HG03103 (cell line): ENCODE measurements around the gene UBA6.

Source experiments
- ATAC-seq: cut with Tn5 transposase; IDR thresholded peaks from one replicate; pipeline ENCODE4 v1.9.1; 2021; ENCODE audit warnings: low read depth; ENCODE audit not compliant: unreplicated experiment

Gene UBA6

DNA sequence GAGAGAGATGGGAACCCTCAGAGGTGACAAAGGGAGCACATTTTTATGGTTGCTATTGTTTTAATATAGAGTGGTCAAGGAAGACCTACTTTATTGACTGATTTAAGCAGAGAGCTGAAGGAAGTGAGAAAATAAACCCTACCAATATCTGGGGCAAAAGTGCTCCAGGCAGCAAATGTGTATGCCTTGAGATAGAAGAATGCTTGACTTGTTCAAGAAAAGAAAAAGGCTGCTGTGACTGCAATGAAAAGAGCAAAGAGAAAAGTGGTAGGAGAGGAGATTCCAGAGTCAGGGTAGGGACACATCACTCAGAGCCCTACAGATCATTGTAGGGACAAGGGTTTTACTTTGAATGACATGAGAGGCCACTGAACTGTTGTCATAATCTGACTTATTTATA lies 116.5 kb downstream of the UBA6 start:
- ATAC-seq = no peak

GRCh38 chr4:67581913-67582312 lies 119.0 kb downstream of the UBA6 start:
- no peak for ATAC-seq

DNA sequence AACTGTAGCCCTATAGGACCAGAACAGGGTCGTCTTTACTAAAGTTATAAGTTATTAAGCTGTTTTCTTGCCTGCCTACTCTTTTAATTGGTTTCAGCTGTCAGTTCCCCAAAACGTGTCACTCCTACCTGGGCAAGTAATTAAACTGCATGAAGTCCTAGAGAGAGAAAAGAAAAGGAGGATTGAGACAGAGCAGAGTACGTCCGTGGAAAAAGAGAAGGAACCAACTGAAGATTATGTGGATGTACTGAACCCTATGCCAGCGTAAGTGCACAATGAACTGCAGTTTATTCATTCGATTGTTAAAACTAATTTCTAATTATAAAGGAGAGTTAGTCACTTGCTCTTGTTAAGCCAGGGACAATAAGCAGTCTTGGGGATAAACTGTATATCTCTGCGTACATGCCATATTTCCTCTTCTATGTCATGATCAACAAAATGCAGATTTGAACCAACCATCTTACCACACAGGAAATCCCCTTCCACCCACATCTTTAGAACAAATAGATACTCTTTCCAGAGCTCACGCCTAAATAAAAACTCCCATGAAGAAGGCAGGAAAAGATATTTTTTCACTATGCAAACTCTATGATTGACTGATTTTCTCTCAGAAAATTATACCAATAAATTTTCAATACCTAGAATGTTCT lies 119.6 kb downstream of the UBA6 start:
- ATAC-seq = no peak

DNA sequence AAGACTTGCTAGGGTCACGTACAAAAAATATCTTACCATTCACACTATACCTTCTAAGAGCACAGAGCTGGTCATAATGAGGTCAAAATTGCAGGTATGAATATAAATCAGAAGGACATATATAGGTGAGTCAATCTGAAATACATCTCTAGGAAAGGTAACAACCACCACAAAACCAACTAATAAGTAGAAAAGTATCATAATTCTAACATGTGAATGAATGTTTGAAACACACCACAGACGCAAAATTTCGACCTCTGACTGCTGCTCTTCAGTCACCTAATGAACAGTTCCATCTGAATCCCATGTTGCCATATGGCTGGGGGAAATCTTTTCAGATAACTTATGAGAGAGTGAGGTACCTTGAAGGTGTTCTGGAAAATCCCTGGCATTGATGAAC lies 120.4 kb downstream of the UBA6 start:
- ATAC-seq = no peak

DNA sequence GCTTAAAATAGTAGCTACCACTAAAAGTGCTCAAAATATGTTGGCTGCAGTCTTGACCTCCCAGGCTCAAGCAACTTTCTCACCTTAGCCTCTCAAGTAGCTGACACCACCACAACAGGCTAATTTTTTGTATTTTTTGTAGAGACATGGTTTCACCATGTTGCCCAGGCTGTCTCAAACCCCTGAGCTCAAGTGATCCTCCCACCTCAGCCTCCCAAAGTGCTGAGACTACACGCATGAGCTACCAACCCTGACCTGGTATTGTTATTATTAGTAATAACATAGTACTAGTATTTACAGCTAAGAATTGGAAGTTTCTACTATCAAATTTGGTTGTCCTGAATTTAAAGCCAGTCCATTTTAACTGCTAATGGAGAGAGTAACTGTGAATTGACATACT lies 124.4 kb downstream of the UBA6 start:
- ATAC-seq = peak; percentile 41

GRCh38 chr4:67576059-67576466 lies 124.9 kb downstream of the UBA6 start:
- no peak for ATAC-seq

DNA sequence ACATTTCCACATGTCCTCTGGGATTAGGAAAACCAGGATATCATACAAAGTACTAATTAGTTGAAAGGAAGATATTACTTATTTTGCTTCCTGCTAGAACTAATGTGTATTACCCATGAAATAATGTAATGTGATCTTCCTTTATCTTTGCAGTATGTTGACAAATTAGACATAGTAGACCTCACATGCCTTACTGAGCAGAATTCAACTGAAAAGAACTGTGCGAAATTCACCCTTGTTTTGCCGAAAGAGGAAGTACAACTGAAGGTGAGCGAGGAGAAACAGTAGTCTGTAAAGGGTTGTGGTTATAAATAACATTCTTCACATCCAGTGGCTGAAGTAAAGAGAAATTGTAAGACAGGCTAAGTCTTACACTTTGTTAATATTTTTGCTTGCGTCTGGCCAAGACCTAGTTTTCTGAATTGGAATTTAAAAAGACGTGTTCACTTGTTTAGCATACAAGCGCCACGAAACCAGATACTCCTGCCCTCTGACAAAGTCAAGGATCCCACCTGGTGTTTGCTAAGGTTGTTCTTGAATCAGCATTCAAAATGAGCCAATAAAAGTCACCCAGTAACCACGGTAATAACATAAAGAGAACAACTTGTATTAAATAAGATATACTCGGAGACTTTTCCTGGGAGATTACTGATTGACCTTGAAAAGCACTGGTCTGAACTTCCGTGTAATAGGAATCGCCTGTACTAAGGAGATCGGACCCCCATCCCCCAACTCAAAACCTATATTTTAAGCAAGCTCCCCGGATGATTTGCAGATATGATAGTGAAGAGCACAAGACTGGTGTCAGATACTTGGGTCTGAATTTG lies 125.5 kb downstream of the UBA6 start:
- peak; percentile 87 for ATAC-seq

DNA sequence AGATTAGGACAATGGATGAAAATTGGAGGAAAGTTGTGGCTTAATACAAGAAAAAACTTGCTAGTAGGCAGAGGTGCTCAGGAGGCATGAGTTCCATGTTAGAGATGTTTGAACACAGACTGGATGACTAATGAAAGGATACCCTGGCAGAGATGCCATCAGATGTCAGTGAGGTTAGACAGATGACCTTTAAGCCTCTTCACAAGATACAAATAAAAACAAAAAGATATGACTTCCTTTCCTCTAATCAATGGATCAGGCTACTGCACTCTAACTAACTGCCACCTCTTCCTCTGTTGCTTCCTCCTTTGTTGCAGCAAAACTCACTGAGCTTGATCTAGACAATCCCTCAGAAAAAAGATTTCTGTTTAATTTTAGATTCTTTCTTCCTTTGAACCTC lies 127.8 kb downstream of the UBA6 start:
- no peak for ATAC-seq

GRCh38 chr4:67571975-67572374 lies 129.0 kb downstream of the UBA6 start:
- no peak for ATAC-seq

- no peak for ATAC-seq
Measured at GRCh38 chr4:67570537-67570936, 130.4 kb downstream of the UBA6 start.

DNA sequence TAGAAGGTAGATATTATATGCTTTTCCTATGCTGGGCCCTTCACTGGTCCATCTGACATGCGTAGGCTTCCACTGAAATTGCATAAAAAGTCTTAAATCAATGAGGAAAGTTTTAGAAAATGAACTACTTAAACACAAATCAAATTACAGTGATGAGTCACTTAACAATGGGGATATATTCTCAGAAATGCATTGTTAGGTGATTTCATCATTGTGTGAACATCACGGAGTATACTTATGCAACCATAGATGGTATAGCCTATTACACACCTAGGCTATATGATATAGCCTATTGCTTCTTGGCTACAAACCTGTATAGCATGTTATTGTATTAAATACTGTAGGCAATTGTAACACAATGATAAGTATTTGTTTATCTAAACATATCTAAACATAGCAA lies 132.1 kb downstream of the UBA6 start:
- ATAC-seq = no peak

- no peak for ATAC-seq
Measured at GRCh38 chr4:67566335-67566734, 134.6 kb downstream of the UBA6 start.

DNA sequence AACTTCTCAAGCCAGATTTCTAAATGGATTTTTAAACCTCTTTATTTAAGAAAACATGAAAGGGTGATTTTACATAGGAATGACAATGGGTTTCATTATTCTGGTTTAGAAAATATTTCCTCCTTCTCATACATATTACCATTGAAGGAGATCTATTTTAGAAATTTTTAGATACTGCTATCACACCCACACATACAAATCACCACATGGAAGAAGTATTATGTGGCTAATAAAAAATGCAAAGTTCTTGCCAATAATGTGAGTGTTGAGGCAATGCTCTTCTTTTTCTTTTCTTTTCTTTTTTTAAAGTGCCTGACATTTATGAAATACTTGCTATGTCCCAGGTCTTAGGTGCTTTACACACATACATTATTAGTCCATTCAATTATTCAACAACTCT lies 135.7 kb downstream of the UBA6 start:
- no peak for ATAC-seq
